CD4-positive, alpha-beta T cell treated with Interleukin-15 for 1 hour (primary cell): ENCODE results near the gene VPS52.
"Not testable (repeated sequence)": the region's sequence is repeated elsewhere in the genome, so short reads cannot be mapped to it uniquely, and the experiment has no call there.

Source experiments
- DNase-seq: peaks from one replicate; pipeline ENCODE4 v3.0.0-alpha.2; 2020

VPS52 gene

DNA sequence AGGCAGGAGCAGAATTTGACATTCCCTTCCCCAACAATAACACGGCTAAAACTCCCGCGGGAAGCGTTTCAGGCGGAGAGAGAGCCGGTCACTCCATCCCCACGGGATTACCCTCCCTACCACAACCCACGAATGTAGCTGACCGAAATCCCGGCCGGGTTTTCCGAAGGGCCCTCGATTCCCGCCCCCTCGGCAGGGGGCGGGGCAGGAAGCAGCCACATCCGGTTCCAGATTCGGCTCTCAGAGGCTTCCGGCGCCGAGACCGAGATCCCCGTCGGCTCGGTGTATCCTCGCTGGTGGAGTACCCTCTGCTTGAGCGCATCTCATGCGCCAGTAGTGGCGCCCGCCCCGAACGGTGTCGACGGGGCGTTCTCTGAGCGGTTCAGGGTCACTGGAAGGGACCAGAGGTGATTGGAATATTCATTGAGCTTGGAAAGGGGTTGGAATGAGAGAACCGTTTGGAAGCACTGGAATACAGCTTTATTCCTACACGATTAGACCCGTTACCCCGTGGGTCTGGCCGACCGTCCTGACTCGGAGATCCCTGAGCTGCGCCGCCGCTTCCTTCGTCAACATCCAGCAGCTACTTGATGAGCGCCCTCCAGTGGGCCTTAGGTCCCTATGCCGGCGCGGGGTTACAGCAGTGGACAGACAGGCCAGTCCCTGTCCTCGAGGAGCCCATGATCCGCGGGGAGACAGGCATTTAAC, 27.7 kb upstream of the VPS52 start:
- peak; percentile 93 for DNase-seq

GRCh38 chr6:33298773-33299236, 27.1 kb upstream of the VPS52 start, which contains the start of gene RGL2:
TSS of gene RGL2 (minus strand) at chr6:33298942. CDS start at chr6:33298610, 332 bp downstream.
- DNase-seq, result peak; percentile 79

DNA sequence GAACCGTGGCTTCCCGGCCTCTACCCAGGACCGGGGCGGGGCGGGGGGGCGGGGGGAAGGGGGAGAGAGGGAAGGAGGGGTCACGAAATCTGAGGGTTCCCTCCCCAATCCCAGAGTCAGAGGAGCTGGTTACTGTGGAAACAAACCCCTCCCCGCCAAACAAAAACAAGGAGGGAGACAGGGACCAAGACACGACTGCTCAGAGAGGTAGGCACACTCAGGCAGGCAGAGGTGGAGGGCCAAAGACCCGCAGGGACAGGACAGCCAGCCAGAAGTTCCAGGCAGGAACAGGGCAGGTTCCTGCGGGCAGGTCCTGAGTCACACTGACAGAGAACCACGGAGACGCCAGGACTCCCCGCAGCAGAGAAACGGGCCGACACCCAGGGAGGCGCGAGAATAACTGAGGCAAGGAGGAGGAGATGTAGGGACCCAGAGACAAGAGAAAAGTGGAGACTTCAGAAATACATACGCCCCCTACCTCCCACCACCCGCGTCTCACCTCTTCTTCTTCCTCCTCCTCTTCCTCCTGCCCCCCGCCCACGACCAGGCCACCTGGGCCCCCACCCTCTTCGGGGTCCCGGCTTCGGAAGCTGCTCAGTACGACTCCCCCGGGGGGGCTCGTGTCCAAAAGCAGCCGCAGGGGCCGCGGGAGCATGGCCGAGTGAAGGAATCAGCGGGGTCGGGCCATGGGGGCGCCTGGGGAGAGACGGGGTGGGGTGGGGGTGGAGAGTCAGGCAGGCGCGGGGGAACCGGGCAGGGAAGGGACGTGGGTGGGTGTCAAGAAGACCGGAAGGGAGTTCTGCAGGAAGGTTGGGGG, 26.5 kb upstream of the VPS52 start:
- DNase-seq, result peak; percentile 89

GRCh38 chr6:33297406-33297955, 25.8 kb upstream of the VPS52 start:
- no peak for DNase-seq

DNA sequence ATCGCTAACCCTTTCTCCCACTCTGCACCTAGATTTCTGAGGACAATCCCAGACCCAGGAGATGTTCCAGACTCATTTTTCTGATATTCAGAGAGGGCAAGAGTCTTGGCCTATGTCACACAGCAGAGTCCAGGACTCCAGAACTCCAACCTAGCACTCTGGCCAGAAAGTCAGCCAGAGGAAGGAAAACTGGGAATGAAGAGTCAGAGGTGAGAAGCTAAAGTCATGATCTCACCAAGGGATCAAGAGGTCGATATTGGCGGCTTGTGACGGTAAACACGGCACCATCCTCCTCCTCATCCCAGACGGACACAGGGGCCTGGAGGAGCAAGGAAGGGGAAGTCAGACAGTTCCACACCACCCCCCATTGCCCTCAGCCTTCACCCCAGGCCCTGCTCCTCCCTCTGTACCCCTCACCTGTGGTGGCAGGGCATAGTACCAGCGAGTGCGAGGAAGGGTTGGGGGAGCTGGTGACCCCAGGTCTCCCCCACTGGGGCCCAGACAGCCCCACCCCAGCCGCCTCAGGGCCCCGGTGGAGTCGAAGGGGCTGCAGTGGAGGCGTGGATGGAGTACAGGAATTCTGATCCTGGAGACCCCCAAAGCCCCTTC, 25.2 kb upstream of the VPS52 start:
- no peak for DNase-seq

GRCh38 chr6:33295621-33296369, 24.1 kb upstream of the VPS52 start:
- no peak for DNase-seq

DNA sequence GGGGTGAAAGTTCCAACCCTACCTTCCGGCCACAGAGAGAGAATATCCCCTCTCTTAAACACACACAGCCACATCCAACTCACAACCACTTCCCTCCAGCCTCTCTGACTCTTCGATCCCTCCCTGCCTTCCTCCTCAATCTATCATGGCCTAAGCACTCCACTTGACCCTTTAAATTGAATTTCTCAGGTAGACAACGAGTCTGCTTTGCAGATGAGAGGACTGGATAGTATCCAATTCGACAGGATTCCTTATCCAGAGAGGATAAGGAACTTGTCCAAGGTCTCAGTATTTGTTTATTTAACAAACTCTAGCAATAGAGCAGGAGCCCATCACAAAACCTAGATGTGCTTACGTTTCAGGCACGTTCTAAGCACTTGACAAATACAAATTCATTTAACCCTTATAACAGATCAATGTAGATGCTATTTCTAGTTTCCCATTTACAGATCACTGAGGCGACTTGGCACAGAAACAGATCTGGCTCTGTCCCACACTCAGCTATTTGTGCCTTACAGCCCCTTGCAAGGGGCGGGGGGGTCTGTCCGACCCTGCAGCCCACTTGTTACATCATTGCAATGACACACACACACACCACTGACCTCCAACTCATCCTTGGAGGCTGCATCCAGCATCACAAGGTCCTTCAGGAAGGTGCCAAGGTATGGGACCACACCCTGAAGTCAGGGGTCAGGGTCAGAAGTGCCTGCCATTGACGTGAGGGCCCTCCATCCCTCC, 22.6 kb upstream of the VPS52 start:
- no peak for DNase-seq

- no peak for DNase-seq
These were observed 21.5 kb upstream of the VPS52 start for GRCh38 chr6:33292996-33293682.

DNA sequence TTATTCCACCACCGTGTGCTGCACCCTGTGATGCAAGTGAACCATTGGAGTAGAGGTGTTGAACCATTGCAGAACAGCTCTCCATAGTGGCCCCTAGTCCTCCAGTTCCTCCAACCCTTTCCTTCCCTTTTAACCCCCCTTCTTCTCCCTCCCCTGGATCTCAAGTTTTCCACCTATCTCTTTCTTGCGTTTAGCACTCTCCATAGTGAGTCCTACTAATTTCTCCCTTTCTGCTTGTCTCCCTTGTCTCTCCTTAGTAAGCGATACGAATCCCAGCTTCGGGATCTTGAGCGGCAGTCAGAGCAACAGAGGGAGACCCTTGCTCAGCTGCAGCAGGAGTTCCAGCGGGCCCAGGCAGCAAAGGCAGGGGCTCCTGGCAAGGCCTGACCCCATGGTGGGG, 18.8 kb upstream of the VPS52 start:
- DNase-seq, result no peak

- DNase-seq, result no peak
These were observed 18.2 kb upstream of the VPS52 start for GRCh38 chr6:33289784-33290315.

DNA sequence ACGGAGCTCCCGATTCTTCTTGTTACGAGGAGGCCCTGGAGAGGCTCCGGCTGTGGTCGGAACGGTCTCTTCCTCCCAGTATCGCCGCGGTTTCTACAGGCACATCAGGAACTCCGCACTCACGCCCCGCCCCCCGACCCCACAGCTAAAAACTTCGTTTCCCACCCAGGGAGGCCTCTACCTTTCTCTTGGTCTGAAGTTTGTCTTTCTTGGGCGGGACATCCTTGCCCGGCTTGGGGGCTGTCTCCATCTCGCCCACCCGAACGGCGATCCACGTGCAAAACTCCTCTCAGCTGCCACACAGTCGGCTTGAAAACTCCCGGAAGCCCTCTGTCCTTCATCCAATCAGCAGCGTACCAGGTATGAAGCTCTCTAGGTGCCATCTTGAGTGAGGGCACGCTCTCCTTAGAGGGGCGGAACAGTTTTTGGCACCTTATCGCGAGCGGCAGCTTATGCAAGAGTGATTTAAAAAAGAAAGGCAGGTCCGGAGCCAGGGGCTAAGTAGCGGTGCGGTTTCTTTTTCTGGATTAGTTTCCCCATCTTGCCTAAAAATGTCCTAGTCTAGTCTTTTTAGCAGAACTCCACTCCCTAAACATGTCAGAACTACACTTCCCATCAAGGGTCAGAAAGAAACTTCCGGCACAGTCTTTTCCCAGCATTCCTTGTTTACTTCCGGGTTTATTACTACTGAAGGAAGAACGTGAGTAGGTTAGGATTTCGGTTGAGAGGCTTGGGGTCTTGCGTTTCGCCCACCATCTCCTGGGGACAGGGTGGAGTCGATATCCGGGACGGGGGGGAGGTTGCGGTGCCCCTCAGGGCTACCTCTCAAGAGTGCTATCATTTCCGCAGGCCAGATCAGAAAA, 17.5 kb upstream of the VPS52 start, which contains the start of the genes PFDN6 and WDR46:
Gene PFDN6, plus strand, starts transcription at position 681 of the 863 bp plus-strand sequence. CDS start 256 bp downstream, outside the sequence.
Gene WDR46, minus strand, starts transcription at position 319 of the 863 bp plus-strand sequence. Its CDS starts 69 bp downstream, at position 250.
- peak; percentile 83 for DNase-seq

GRCh38 chr6:33288141-33288920, 16.7 kb upstream of the VPS52 start:
- no peak for DNase-seq

DNA sequence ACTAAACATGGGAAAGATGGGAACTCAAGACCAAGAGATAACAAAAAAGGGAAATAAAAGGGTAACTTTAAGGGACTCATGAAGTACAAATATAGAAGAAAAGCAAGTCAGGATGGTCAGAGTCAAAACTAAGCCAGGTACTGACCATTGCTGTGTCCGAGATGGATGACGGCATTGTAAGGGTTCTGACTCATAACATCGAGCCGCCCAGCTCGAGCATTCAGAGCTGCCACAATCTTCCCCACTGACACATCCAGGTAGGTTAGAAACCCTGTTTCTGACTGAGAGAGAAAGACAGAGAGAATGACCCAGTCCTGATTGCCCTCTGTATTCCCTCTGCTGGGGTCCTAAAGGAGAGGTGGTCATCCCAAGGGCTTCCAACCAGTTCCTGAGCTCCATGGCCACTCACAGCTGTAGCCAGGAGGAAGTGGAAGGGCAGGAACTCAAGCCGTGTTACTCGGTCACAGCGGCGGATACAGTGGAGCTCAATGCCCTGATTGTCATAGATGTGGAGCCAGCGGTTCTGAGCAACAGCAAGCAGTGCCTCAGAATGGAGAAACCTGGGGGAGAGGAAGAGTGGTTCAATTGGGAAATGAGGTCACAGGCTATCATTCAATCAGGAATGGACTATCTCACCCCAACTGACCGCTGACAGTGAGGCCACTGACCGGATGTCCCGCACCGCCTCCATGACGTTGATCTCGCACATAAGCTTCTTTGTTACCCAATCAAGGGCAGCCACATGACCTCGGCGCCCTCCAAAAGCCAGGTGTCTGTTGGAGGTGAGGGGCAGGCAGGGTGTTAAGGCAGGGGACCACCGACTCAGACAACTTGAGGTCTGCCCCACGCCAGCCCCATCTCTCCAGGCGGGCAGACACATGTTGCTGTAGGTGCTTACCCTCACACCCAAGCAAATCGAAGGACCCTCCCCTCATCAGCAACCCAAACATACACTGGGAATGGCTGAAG, 15.6 kb upstream of the VPS52 start:
- DNase-seq, result no peak

- DNase-seq, result not testable (repeated sequence)
These were observed 13.5 kb upstream of the VPS52 start for GRCh38 chr6:33285214-33285613.

DNA sequence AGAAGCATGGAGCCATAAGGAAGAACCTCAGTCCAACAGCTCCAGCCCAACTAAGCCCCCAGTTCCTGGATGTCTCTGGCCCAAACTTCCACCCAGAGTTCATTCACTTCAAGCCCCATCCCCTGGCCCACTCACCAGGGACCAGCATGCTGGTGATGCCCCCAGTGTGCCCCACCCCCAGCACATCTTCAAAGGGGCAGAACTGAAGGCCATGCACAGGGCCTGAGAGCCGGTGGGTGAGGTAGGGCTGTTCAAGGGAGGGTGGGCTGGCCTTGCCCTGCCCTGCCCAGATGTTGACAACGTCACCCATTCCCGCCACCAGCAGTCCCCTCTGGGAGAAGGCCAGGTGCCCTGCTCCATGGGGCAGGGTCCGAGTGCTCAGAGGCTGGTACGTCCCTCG, 8.9 kb upstream of the VPS52 start:
- DNase-seq, result no peak

DNA sequence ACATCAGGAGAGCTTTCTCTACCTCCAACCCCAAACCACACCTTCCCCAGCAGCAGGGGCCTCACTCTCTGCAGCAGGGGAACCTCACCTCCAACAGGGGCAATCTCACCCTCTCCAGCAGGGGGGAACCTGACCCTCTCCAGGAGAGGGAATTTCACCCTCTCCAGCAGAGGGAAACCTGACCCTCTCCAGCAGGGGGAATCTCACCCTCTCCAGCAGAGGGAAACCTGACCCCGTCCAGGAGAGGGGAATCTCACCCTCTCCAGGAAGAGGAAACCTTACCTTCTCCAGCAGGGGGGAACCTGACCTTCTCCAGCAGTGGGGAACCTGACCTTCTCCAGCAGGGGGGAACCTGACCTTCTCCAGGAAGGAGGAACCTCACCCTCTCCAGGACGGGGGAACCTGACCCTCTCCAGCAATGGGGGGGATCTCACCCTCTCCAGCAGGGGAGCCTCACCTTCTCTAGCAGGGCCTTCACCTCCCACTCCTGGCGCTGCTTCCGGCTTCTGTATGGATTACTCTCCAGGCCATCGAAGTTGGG, 8.4 kb upstream of the VPS52 start:
- DNase-seq, result no peak

DNA sequence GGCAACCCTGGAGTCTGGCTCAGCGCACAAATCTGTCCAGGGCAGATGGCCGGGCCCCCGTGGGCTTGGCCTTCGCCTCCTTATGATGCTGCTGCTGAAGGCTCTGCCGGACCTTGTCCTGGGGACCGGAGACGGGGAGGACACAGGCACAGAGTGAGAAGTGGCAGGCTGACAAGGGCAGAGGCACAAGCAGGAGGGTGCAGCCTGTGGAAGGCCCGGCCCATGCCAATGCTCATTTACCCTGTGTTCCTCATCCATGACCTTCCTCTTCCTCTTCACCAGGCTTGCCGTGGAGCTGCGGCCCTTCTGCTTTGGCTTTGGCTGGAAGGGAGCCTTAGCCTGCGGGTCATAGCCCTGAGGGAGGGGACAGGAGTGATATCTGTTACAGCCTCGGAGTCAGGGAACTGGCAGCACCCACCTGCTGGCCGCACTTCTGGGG, 7.6 kb upstream of the VPS52 start:
- DNase-seq, result no peak
